ENCODE data around the gene GSDME. TPM values are rescaled to one million over a fixed set of nuclear protein-coding genes. Genes with fewer than 3 reads are reported as not detected.

Gene GSDME
- total RNA-seq, 1 experiment from 2014 or later, result 5.5 TPM

DNA sequence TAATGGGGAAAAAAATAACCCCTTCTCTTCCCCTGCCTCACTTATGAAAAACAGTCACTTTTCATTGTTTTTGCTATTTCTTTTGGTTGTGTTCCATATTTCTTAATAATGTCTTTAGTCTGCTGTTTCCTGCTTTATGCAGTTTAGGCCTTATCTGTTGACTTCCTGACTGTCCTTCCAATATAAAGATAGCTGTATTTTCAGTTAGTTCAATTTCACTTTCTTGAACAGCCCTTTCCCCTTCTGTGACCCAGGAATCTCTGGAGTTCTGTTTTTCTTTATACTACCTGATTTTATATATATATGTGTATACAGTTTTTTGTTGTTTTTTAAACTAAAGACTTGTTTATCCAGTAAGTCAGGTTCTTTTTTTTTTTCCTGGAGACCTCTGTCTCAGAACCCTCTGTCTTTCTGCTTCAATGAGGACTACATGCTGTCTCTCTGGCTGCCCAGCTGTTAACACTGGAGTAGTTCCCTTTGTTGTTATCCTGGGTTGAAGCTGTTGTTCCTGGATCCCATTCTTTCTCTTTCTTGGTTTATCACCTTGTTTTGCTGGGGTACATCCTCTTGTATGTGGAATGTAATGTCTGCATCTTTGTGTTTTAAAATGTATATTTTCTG is 87.2 kb downstream of the GSDME start:
- Histone ChIP-seq H3K79me2 (ENCODE audit: insufficient read depth, low read length) (no peaks in the 10 kb centered on the region; the same call in 1 of the 2 replicates), H3T11ph (ENCODE audit: low read length) (no peak overlapping the region), H2AFZ (ENCODE audit: low read length) (no peak overlapping the region), H3K14ac (ENCODE audit: insufficient read depth, low read length) (no peak overlapping the region), H3K9ac (ENCODE audit: extremely low read depth, insufficient read length, low read length) (no peak overlapping the region), H4K5ac (ENCODE audit: insufficient read length, low read depth, low read length) (no peak overlapping the region), H3K4ac (ENCODE audit: low read depth, low read length) (no peak overlapping the region), H3K23me2 (ENCODE audit: insufficient read length, low read depth, low read length, poor library complexity, severe bottlenecking) (no peaks in the 10 kb centered on the region), H3K4me2 (ENCODE audit: insufficient read depth, insufficient read length, low read length) (no peak overlapping the region), H2BK5ac (ENCODE audit: insufficient read length, low read length) (no peak overlapping the region), H3K56ac (ENCODE audit: insufficient read length, low read depth, low read length) (no peak overlapping the region), H3K18ac (ENCODE audit: insufficient read length, low read depth, low read length) (no peak overlapping the region), H4K8ac (replicated peaks; ENCODE audit: insufficient read length, low read depth, low read length) (no peak overlapping the region), H2BK20ac (ENCODE audit: low read depth, low read length, poor library complexity, severe bottlenecking) (no peak overlapping the region), H2BK12ac (ENCODE audit: insufficient read length, low read depth, low read length) (no peak overlapping the region), H3K27ac (ENCODE audit: insufficient read length, low read depth, low read length) (no peak overlapping the region), H3K9me3 (ENCODE audit: control insufficient read depth, low read depth, low read length) (no peaks in the 10 kb centered on the region), H2BK15ac (ENCODE audit: low read depth, low read length) (no peak overlapping the region), H2AK5ac (ENCODE audit: insufficient read length, low read length) (no peak overlapping the region), H3K4me1 (ENCODE audit: insufficient read depth, low read length) (no peaks in the 10 kb centered on the region; the same call in 1 of the 2 replicates), H4K91ac (ENCODE audit: insufficient read length, low read depth, low read length) (no peak overlapping the region), H4K20me1 (ENCODE audit: control insufficient read depth, insufficient read depth, insufficient read length) (no peaks in the 10 kb centered on the region), H3K23ac (ENCODE audit: insufficient read length, low read depth, low read length) (no peak overlapping the region), H3K27me3 (ENCODE audit: insufficient read depth, low read length) (no peaks in the 10 kb centered on the region), H3K79me1 (ENCODE audit: insufficient read depth, low read depth, low read length, poor library complexity, severe bottlenecking) (no peaks in the 10 kb centered on the region), H2BK120ac (ENCODE audit: low read depth, low read length, poor library complexity, severe bottlenecking) (no peak overlapping the region)
- no peak for DNase-seq
- H3K9me3 Mint-ChIP-seq, result peaks cover 11 to 18% of the 10 kb centered on the region in 2 experiments; a peak in 4 of 5 replicates
- H3K27me3 Mint-ChIP-seq (ENCODE audit: low read depth), result no peaks in the 10 kb centered on the region
- H3K27ac Mint-ChIP-seq, result peak overlapping the region in 1 of 3 experiments; percentile 79; a peak in 3 of 7 replicates
- H3K36me3 Mint-ChIP-seq (ENCODE audit: insufficient read depth in 1 of 3, low read depth in 3 of 3), result peaks cover 29 to 52% (median 49%) of the 10 kb centered on the region in 3 experiments
- H3K4me3 Mint-ChIP-seq, result no peak overlapping the region
- H3K4me1 Mint-ChIP-seq, result peaks cover 25 to 30% of the 10 kb centered on the region in 2 experiments
- no peak for TF ChIP-seq CTCF (conservative IDR thresholded peaks at IDR 0.05)

Data from H9 (cell line).